Esophagus squamous epithelium (tissue), 5 donors: ENCODE data around the gene TAF3. TPM values are rescaled to one million over a fixed set of nuclear protein-coding genes. Genes with fewer than 3 reads are reported as not detected.

ENCODE experiments used
- DNase-seq: peaks from one replicate; lab custom pipeline; 2025; lab: John Stamatoyannopoulos, UW
- H3K27ac ChIP-seq, 4 donors: fragments of 200-600 bp; sonication (generic); one replicate each; pipeline ENCODE4 v1.5.1; 2016 to 2019; ENCODE audit warnings: mild to moderate bottlenecking in 1 of 4
- H3K27me3 ChIP-seq, 4 donors: fragments of 200-600 bp; sonication (generic); 1 replicate in 3 of 4; 2 replicates in 1 of 4; pipeline versions ENCODE4 v1.5.1 to v1.6.0; 2017 to 2021; ENCODE audit warnings: antibody characterized with exemption in 1 of 4
- H3K36me3 ChIP-seq, 3 donors: fragments of 200-600 bp; sonication (generic); one replicate each; pipeline ENCODE4 v1.5.1; 2016 to 2019
- H3K4me1 ChIP-seq, 3 donors: fragments of 200-600 bp; sonication (generic); one replicate each; pipeline ENCODE4 v1.5.1; 2017 to 2019
- H3K4me3 ChIP-seq, 4 donors: fragments of 200-600 bp; sonication (generic); 1 replicate in 3 of 4; 2 replicates in 1 of 4; pipeline ENCODE4 v1.5.1; 2016 to 2019; ENCODE audit warnings: mild to moderate bottlenecking in 2 of 4, moderate library complexity in 1 of 4
- H3K9me3 ChIP-seq, 3 donors: fragments of 200-600 bp; sonication (generic); one replicate each; pipeline ENCODE4 v1.5.1; 2016 to 2019
- CTCF ChIP-seq, 6 experiments: fragments of 450-650 bp in 4 of 6; fragments of 200-600 bp in 2 of 6; sonication (generic) in 2 of 6; IDR thresholded peaks; one replicate each; pipeline ENCODE4 v1.5.1; 2016 to 2019; ENCODE audit warnings: antibody characterized with exemption in 6 of 6, mild to moderate bottlenecking in 4 of 6, moderate library complexity in 4 of 6
- POLR2A ChIP-seq, 4 donors: fragments of 450-650 bp; IDR thresholded peaks; one replicate each; pipeline ENCODE4 v1.6.1; 2017; ENCODE audit warnings: antibody characterized with exemption in 4 of 4, mild to moderate bottlenecking in 4 of 4, moderate library complexity in 3 of 4
- WGBS, 2 donors: methylation state at CpG; one replicate each; pipeline ENCODE4 v1.1.5; 2018; 5-methylcytosine and 5-hydroxymethylcytosine counted together
- intact Hi-C: fragments of 100-400 bp; cut with DNase I; formaldehyde crosslinking; loops from one replicate; pipeline ENCODE4 v1.15.0; 2022
- total RNA-seq, 4 donors: library from RNA; depleted of rRNA; stranded (reverse); fragments of >200 nt; gene quantifications; one replicate each; pipeline ENCODE4 v1.1.0, GENCODE V29; 2016
- donor health status: DM: yes; HTN: yes; CAD: no.

Gene TAF3
- total RNA-seq, 4 donors from 2014 or later: 2.6 to 5.1 (median 3.6) TPM

DNA sequence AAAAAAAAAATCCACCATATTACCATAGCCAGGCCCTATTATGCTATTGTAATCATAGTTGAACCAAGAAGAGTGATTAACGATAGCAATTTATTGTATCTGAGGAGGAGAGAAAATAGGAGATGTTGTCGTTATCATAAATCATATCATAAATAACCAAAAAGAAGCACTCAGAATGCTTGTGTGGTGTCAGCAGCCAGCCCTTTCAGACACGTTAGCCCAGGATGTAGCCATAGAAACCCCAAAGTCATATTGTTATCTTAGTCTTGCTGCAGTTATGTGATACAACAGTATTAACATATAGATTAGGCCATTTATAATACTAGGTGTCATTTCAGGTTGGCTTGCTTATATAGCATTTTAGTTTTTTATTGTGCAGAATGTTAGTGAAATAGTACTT is 134.0 kb downstream of the TAF3 start:
- H3K9me3 ChIP-seq: no peaks in the 10 kb centered on the region
- H3K36me3 ChIP-seq: no peaks in the 10 kb centered on the region
- no peak overlapping the region for H3K27ac ChIP-seq
- no peaks in the 10 kb centered on the region for H3K27me3 ChIP-seq
- intact Hi-C loops: no loop called here
- no peak for DNase-seq
- peaks cover 0 to 8% (median 0%) of the 10 kb centered on the region in 3 donors for H3K4me1 ChIP-seq
- 96% methylated on average over 3 of the region's 3 CpGs for WGBS, 2 donors
- no peak for TF ChIP-seq POLR2A (IDR thresholded peaks at IDR 0.05)
- TF ChIP-seq CTCF (IDR thresholded peaks at IDR 0.05): no peak
- no peak overlapping the region for H3K4me3 ChIP-seq

DNA sequence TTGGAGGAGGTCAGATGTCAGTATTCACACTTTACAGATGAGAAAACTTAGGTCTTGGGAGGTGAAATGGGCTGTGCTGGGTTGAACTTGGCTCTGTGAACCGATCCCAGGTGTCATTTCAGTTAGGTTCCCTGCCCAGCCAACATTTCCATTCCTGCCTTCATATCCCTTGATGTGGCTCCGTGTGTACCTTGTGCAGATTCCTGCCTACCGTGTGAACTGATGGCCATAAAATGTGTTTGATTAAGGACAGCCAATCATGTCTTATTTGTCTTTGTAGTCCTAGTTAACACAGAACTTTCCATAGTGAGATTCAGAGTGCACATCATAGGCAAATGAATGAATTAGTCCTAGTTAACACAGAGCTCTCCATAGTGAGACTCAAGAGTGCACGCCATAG is 135.1 kb downstream of the TAF3 start:
- Histone ChIP-seq H3K27ac (no peak overlapping the region), H3K4me1 (peaks cover 0 to 8% (median 0%) of the 10 kb centered on the region in 3 donors), H3K9me3 (no peaks in the 10 kb centered on the region), H3K36me3 (peaks cover 0 to under 1% (median 0%) of the 10 kb centered on the region in 3 donors), H3K4me3 (no peak overlapping the region), H3K27me3 (no peaks in the 10 kb centered on the region)
- no peak for DNase-seq
- TF ChIP-seq CTCF (IDR thresholded peaks at IDR 0.05) (no peak), POLR2A (IDR thresholded peaks at IDR 0.05) (no peak)
- 92 to 94% methylated on average over 3 to 4 of the region's 4 CpGs for WGBS, 2 donors
- intact Hi-C loops: no loop called here

- Histone ChIP-seq H3K4me3 (no peak overlapping the region), H3K27me3 (no peaks in the 10 kb centered on the region), H3K36me3 (peaks cover 0 to 5% (median 0%) of the 10 kb centered on the region in 3 donors), H3K9me3 (no peaks in the 10 kb centered on the region), H3K4me1 (peaks cover 0 to 8% (median 0%) of the 10 kb centered on the region in 3 donors), H3K27ac (no peak overlapping the region)
- WGBS, 2 donors: 74 to 83% methylated on average over 1 of the region's 1 CpG
- TF ChIP-seq CTCF (IDR thresholded peaks at IDR 0.05): no peak
- no peak for TF ChIP-seq POLR2A (IDR thresholded peaks at IDR 0.05)
- intact Hi-C loops: no loop called here
- DNase-seq: no peak
Measured at GRCh38 chr10:7955446-7955845, 137.1 kb downstream of the TAF3 start.

GRCh38 chr10:7956508-7956907 is 138.2 kb downstream of the TAF3 start:
- Histone ChIP-seq H3K9me3 (no peaks in the 10 kb centered on the region), H3K27me3 (no peaks in the 10 kb centered on the region), H3K4me1 (peaks cover 0 to 8% (median 0%) of the 10 kb centered on the region in 3 donors), H3K4me3 (no peak overlapping the region), H3K36me3 (peaks cover 0 to 5% (median 0%) of the 10 kb centered on the region in 3 donors), H3K27ac (no peak overlapping the region)
- TF ChIP-seq POLR2A (IDR thresholded peaks at IDR 0.05) (no peak), CTCF (IDR thresholded peaks at IDR 0.05) (no peak)
- DNase-seq: no peak
- intact Hi-C loops: no loop called here

DNA sequence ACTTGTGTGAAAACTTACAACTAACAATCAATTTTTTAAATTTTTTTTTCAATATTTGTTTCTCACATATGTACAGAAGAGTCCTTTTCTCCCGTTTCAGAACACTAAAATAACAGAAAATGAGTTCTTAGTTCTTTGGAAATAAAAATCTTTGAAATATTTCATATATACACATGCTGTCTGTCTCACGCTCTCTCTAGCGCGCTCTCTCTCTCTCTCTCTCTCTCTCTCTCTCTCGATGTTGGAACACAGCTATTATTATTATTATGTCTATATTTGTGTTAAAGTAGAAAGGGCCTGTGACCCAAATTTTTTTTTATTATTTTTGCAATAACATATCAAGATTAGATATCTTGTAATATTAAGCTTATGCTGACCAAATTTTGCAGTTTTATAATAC is 139.3 kb downstream of the TAF3 start:
- H3K27ac ChIP-seq: no peak overlapping the region
- no peak for TF ChIP-seq POLR2A (IDR thresholded peaks at IDR 0.05)
- no peak for TF ChIP-seq CTCF (IDR thresholded peaks at IDR 0.05)
- peaks cover 0 to 8% (median 0%) of the 10 kb centered on the region in 3 donors for H3K4me1 ChIP-seq
- intact Hi-C loops: no loop called here
- no peak for DNase-seq
- peaks cover 0 to 5% (median 0%) of the 10 kb centered on the region in 3 donors for H3K36me3 ChIP-seq
- WGBS, 2 donors: 73 to 92% methylated on average over 4 to 5 of the region's 5 CpGs
- H3K9me3 ChIP-seq: no peaks in the 10 kb centered on the region
- H3K4me3 ChIP-seq: no peak overlapping the region
- H3K27me3 ChIP-seq: no peaks in the 10 kb centered on the region
